ENCODE results near the gene DOK4. TPM values are rescaled to one million over a fixed set of nuclear protein-coding genes. Genes with fewer than 3 reads are reported as not detected.
A peak's percentile ranks its signal among the peaks of the same experiment; 100 is the strongest.

DOK4 gene
- total RNA-seq, 1 experiment from 2014 or later: 14.4 TPM

DNA sequence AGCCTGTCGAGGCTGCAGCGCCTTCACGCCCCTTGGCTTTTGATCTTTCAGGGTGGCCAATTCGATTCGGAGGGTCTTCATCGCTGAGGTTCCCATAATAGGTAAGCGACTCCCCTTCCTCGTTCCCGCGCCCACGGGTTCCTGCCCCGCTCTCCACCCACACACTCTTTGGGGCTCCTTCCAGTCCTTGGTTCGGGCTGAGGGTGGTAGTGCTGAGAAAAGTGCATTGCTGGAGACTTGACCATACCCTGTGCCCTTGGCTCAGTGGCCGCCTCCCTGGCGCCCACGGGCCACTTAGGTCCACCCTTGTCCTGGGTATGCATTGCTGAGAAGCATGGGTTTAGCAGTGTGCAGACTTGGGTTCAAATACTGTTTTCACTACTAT lies 23.3 kb downstream of the DOK4 start:
- TF ChIP-seq CEBPB (IDR thresholded peaks at IDR 0.05; ENCODE audit: low read depth) (no peak), POLR2A (IDR thresholded peaks at IDR 0.05; ENCODE audit: borderline replicate concordance, extremely low read depth, insufficient read depth, insufficient read length) (no peak), RAD21 (IDR thresholded peaks at IDR 0.05; ENCODE audit: low read depth) (no peak), CTCF (IDR thresholded peaks at IDR 0.05 in 2 of 3, conservative IDR thresholded peaks at IDR 0.05 in 1 of 3; ENCODE audit: borderline replicate concordance in 1 of 3, insufficient read depth in 1 of 3, low read depth in 2 of 3, low read length in 2 of 3) (no peak), JUND (IDR thresholded peaks at IDR 0.05) (no peak), TCF7L2 (IDR thresholded peaks at IDR 0.05; ENCODE audit: borderline replicate concordance, extremely low read depth, insufficient read depth, insufficient read length) (no peak)
- Histone ChIP-seq H3K4me2 (ENCODE audit: low read length) (peak overlapping the region; percentile 78), H2AFZ (ENCODE audit: low read depth, low read length, poor library complexity, severe bottlenecking) (no peak overlapping the region), H3K9ac (ENCODE audit: low read length) (peak overlapping the region; percentile 85), H3K27me3 (ENCODE audit: insufficient read depth, low read length) (no peaks in the 10 kb centered on the region), H3K79me2 (ENCODE audit: insufficient read depth, low read length) (peaks cover 39% of the 10 kb centered on the region), H3K27ac (ENCODE audit: low read depth, low read length) (peak overlapping the region; percentile 61), H3K4me1 (ENCODE audit: control insufficient read depth in 1 of 2, insufficient read depth in 2 of 2, low read length in 2 of 2) (peaks cover 8 to 10% of the 10 kb centered on the region in 2 experiments; a peak in 3 of 4 replicates), H3K36me3 (ENCODE audit: control insufficient read depth in 1 of 2, insufficient read depth in 2 of 2, low read length in 2 of 2) (peaks cover 40 to 44% of the 10 kb centered on the region in 2 experiments; a peak in 3 of 4 replicates), H3K4me3 (replicated peaks in 1 of 2; ENCODE audit: low read depth in 1 of 2, low read length in 2 of 2) (peak overlapping the region; percentile 82 to 94), H3K9me3 (ENCODE audit: control insufficient read depth in 1 of 2, insufficient read depth in 1 of 2, low read depth in 1 of 2, low read length in 2 of 2) (no peaks in the 10 kb centered on the region), H3K9me2 (ENCODE audit: insufficient read depth) (no peaks in the 10 kb centered on the region), H4K20me1 (ENCODE audit: insufficient read depth) (no peaks in the 10 kb centered on the region; the same call in 1 of the 2 replicates)
- ATAC-seq: peak; percentile 60
- CTCF ChIA-PET: interaction anchor here (0.8 to 2.6 kb wide), 8 partner anchors 9 to 162 kb away, joined by 3 to 16 read pairs (median 8); partner anchors contain the start of genes CIAPIN1 and COQ9
- POLR2A ChIA-PET: interaction anchor here (1.2 to 1.4 kb wide), 3 partner anchors 10 to 57 kb away, joined by 3 to 10 read pairs (median 7); partner anchors contain the start of genes CIAPIN1 and COQ9
- BruUV-seq (replicated peaks): no TSS peak
- intact Hi-C loops (cut with micrococcal nuclease): no loop called here
- RAD21 ChIA-PET (ENCODE audit: low non-redundant PET in 1 of 2, low total read pairs in 2 of 2, uncharacterized antibody in 2 of 2, unreplicated experiment in 2 of 2): no interaction called here
- no peak for DNase-seq (ENCODE audit: low read depth, low spot score)
